Hepatocyte (in vitro differentiated cells): ENCODE results near the gene SLC39A11. TPM values are rescaled to one million over a fixed set of nuclear protein-coding genes. Genes with fewer than 3 reads are reported as not detected.

Experiments used
- DNase-seq: peaks from one replicate; pipeline ENCODE4 v3.0.0-alpha.2; 2016; ENCODE audit warnings: low spot score
- H2AFZ ChIP-seq: fragments of 200-600 bp; sonication (generic); 2 replicates; pipeline ENCODE4 v1.6.0; 2016; ENCODE audit warnings: antibody characterized with exemption, mild to moderate bottlenecking
- H3K27ac ChIP-seq: fragments of 200-600 bp; sonication (generic); 2 replicates; pipeline ENCODE4 v1.5.1; 2016; ENCODE audit warnings: mild to moderate bottlenecking
- H3K27me3 ChIP-seq: fragments of 200-600 bp; sonication (generic); 2 replicates; pipeline ENCODE4 v1.6.1; 2016
- H3K36me3 ChIP-seq: fragments of 200-600 bp; sonication (generic); replicated peaks from 2 replicates; pipeline ENCODE4 v1.5.1; 2016; ENCODE audit warnings: low read depth; ENCODE audit not compliant: insufficient read depth
- H3K4me1 ChIP-seq: fragments of 200-600 bp; sonication (generic); 2 replicates; pipeline ENCODE4 v1.5.1; 2016; ENCODE audit warnings: mild to moderate bottlenecking, moderate library complexity; ENCODE audit not compliant: insufficient read depth
- H3K4me2 ChIP-seq: fragments of 200-600 bp; sonication (generic); 2 replicates; pipeline ENCODE4 v1.6.0; 2016
- H3K4me3 ChIP-seq: fragments of 200-600 bp; sonication (generic); 2 replicates; pipeline ENCODE4 v1.5.1; 2016; ENCODE audit warnings: mild to moderate bottlenecking
- H3K79me2 ChIP-seq: fragments of 200-600 bp; sonication (generic); 2 replicates; pipeline ENCODE4 v1.6.0; 2017; ENCODE audit warnings: mild to moderate bottlenecking
- H3K9me2 ChIP-seq: fragments of 200-600 bp; sonication (generic); replicated peaks from 2 replicates; pipeline ENCODE4 v1.6.0; 2017; ENCODE audit warnings: mild to moderate bottlenecking; ENCODE audit not compliant: insufficient read depth
- H3K9me3 ChIP-seq: fragments of 200-600 bp; sonication (generic); 2 replicates; pipeline ENCODE4 v1.5.1; 2016; ENCODE audit warnings: low read depth, mild to moderate bottlenecking
- H4K20me1 ChIP-seq: fragments of 200-600 bp; sonication (generic); 2 replicates; pipeline ENCODE4 v1.6.0; 2016; ENCODE audit warnings: mild to moderate bottlenecking; ENCODE audit not compliant: insufficient read depth, poor library complexity, severe bottlenecking
- EZH2 ChIP-seq: fragments of 200-600 bp; sonication (generic); IDR thresholded peaks from 2 replicates; pipeline ENCODE4 v1.6.1; 2016; ENCODE audit warnings: antibody characterized with exemption, mild to moderate bottlenecking, borderline replicate concordance
- EZH2phosphoT487 ChIP-seq: fragments of 200-600 bp; sonication (generic); IDR thresholded peaks from one replicate; pipeline ENCODE4 v1.6.1; 2018; ENCODE audit warnings: antibody characterized with exemption, mild to moderate bottlenecking, low read depth, moderate library complexity; ENCODE audit not compliant: unreplicated experiment, severe bottlenecking
- WGBS: methylation state at CpG from one replicate; pipeline ENCODE4 v1.1.6; 2016; ENCODE audit warnings: low lambda C conversion rate; ENCODE audit errors: missing lambda C conversion rate; 5-methylcytosine and 5-hydroxymethylcytosine counted together
- polyA plus RNA-seq: library from polyadenylated mRNA; unstranded; fragments of >200 nt; fragmentation: Nextera tagmentation; extraction: Ambion mirVana; gene quantifications from 2 replicates; pipeline ENCODE4 v1.2.1, GENCODE V29; 2016
- total RNA-seq: library from RNA; depleted of rRNA; stranded (reverse); fragments of >200 nt; gene quantifications from 2 replicates; pipeline ENCODE4 v1.2.3, GENCODE V29; 2014
- TF ChIP-seq, protein P1 (sequence below): fragments of 200-600 bp; sonication (generic); IDR thresholded peaks from 2 replicates; pipeline ENCODE4 v1.5.1; 2016; ENCODE audit warnings: antibody characterized with exemption, mild to moderate bottlenecking; ENCODE audit not compliant: poor library complexity

Gene SLC39A11
- total and polyA plus RNA-seq, 2 experiments from 2014 or later: 37.7 to 39.1 TPM

DNA sequence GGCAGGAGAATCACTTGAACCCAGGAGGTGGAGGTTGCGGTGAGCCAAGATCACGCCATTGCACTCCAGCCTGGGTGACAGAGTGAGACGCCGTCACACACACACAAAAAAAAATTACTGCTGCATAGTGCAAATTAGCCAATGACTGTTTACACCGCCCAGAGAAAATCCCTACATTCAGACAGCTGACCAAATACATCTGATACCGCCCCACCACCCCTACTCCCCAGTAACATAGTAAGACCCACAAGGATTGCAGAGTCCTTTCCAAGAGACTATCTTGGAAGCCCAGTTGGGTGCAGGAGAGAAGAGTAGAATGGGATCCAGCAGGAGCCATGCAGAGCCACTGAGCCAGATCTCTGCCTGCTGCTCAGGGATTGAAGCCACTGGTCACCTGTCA is 63.5 kb downstream of the SLC39A11 start:
- H4K20me1 ChIP-seq: no peaks in the 10 kb centered on the region
- 98% methylated on average over 6 of the region's 6 CpGs for WGBS
- H2AFZ ChIP-seq: no peak overlapping the region
- H3K4me1 ChIP-seq: peaks cover 6% of the 10 kb centered on the region
- H3K27ac ChIP-seq: no peak overlapping the region
- no peaks in the 10 kb centered on the region for H3K9me2 ChIP-seq
- H3K27me3 ChIP-seq: no peaks in the 10 kb centered on the region
- DNase-seq: no peak
- no peak overlapping the region for H3K4me2 ChIP-seq
- H3K36me3 ChIP-seq: no peaks in the 10 kb centered on the region
- H3K4me3 ChIP-seq: no peak overlapping the region
- H3K79me2 ChIP-seq: no peaks in the 10 kb centered on the region
- no peaks in the 10 kb centered on the region for H3K9me3 ChIP-seq
- TF ChIP-seq EZH2phosphoT487: no peak
- no peak for TF ChIP-seq EZH2
- TF ChIP-seq, protein P1, sequence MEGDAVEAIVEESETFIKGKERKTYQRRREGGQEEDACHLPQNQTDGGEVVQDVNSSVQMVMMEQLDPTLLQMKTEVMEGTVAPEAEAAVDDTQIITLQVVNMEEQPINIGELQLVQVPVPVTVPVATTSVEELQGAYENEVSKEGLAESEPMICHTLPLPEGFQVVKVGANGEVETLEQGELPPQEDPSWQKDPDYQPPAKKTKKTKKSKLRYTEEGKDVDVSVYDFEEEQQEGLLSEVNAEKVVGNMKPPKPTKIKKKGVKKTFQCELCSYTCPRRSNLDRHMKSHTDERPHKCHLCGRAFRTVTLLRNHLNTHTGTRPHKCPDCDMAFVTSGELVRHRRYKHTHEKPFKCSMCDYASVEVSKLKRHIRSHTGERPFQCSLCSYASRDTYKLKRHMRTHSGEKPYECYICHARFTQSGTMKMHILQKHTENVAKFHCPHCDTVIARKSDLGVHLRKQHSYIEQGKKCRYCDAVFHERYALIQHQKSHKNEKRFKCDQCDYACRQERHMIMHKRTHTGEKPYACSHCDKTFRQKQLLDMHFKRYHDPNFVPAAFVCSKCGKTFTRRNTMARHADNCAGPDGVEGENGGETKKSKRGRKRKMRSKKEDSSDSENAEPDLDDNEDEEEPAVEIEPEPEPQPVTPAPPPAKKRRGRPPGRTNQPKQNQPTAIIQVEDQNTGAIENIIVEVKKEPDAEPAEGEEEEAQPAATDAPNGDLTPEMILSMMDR: no peak

DNA sequence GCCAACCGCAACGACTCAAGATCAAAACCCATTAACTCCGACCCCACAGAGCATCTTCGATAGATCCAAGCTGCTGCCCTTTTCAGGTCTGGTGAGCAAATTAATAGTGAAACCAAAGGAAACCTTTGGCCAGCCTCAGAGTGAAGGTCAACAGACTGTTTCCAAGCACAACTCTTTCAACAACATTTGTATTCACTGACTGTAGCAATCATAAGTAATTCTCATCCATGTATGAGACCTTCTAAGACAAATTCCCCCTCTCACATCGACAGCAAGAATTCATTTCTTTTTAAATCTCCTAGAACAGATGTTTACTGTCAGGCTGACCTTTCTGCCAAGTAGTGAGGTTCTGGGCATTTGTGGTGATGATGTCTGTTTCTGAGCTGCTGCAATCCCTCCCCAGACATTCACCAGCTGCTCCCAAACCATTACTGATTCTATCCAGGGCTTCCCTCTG is 64.2 kb downstream of the SLC39A11 start:
- H3K27ac ChIP-seq: no peak overlapping the region
- H3K36me3 ChIP-seq: no peaks in the 10 kb centered on the region
- no peaks in the 10 kb centered on the region for H4K20me1 ChIP-seq
- WGBS: 81% methylated on average over 5 of the region's 5 CpGs
- no peak overlapping the region for H2AFZ ChIP-seq
- no peaks in the 10 kb centered on the region for H3K9me2 ChIP-seq
- peak overlapping the region; percentile 38 for H3K4me2 ChIP-seq
- H3K9me3 ChIP-seq: no peaks in the 10 kb centered on the region
- DNase-seq: peak; percentile 36
- no peaks in the 10 kb centered on the region for H3K79me2 ChIP-seq
- no peaks in the 10 kb centered on the region for H3K27me3 ChIP-seq
- H3K4me3 ChIP-seq: no peak overlapping the region
- peaks cover 6% of the 10 kb centered on the region for H3K4me1 ChIP-seq
- TF ChIP-seq EZH2phosphoT487 (no peak), EZH2 (no peak)
- TF ChIP-seq, protein P1: no peak

DNA sequence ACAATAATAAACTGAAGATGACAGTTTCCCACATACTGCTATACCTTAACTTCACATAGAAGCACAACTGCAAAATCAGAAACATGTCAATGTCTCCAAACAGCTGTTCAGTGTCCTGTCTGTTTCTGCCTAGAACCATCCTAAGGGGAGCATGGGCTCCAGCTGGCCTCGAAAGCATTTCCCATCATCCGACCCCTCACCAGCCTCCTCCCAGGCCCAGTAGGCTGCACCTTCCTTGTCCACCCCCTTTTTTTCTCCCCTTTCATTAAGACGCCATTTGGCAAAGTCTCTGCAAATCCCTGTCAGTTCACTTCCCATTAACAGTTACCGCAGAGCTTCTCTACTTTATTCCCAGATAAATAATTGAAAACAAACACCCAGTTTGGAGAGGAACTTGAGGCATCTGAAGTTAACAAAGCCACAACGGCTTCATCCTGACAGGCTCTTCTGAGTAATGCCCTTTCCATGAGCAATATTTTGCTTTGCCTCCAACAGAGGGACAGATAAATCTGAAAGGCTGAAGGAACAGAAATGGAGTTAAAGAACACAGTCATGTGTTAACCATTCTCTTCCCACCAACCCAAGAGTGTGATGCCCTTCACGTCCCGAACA is 65.3 kb downstream of the SLC39A11 start:
- Histone ChIP-seq H3K79me2 (no peaks in the 10 kb centered on the region), H3K9me3 (no peaks in the 10 kb centered on the region), H3K4me1 (peaks cover 6% of the 10 kb centered on the region)

More for the DNA sequence above, 65.3 kb downstream of the SLC39A11 start:
- no peak for DNase-seq
- Histone ChIP-seq H2AFZ (no peak overlapping the region), H4K20me1 (no peaks in the 10 kb centered on the region), H3K4me2 (no peak overlapping the region), H3K4me3 (no peak overlapping the region), H3K9me2 (no peaks in the 10 kb centered on the region), H3K36me3 (no peaks in the 10 kb centered on the region), H3K27ac (no peak overlapping the region), H3K27me3 (no peaks in the 10 kb centered on the region)
- 78% methylated on average over 7 of the region's 7 CpGs for WGBS
- TF ChIP-seq EZH2: no peak
- TF ChIP-seq, protein P1: no peak
- no peak for TF ChIP-seq EZH2phosphoT487
